Activated CD4-positive, alpha-beta T cell treated with anti-CD3 and anti-CD28 coated beads, Interleukin-2, amount 10 ng/mL, durations not matched to agents 24 days and 14 days (primary cell): Measurements from ENCODE around the gene P2RY14. TPM values are rescaled to one million over a fixed set of nuclear protein-coding genes. Genes with fewer than 3 reads are reported as not detected.
A peak's percentile ranks its signal among the peaks of the same experiment; 100 is the strongest.
"Not testable (repeated sequence)": the region's sequence is repeated elsewhere in the genome, so short reads cannot be mapped to it uniquely, and the experiment has no call there.

Experiments
- DNase-seq: peaks from one replicate; pipeline ENCODE4 v3.0.0; 2022
- H3K27ac Mint-ChIP-seq: one replicate; pipeline ENCODE4 v1.8.0; 2022; ENCODE audit warnings: mild to moderate bottlenecking, mixed read lengths
- H3K27me3 Mint-ChIP-seq: one replicate; pipeline ENCODE4 v1.8.0; 2022; ENCODE audit warnings: mixed read lengths
- H3K36me3 Mint-ChIP-seq: one replicate; pipeline ENCODE4 v1.8.0; 2022; ENCODE audit warnings: low read depth, mild to moderate bottlenecking, mixed read lengths
- H3K4me1 Mint-ChIP-seq: one replicate; pipeline ENCODE4 v1.8.0; 2021; ENCODE audit warnings: mixed read lengths
- H3K4me3 Mint-ChIP-seq: one replicate; pipeline ENCODE4 v1.8.0; 2022; ENCODE audit warnings: mild to moderate bottlenecking, moderate library complexity, mixed read lengths
- H3K9me3 Mint-ChIP-seq: one replicate; pipeline ENCODE4 v1.8.0; 2021; ENCODE audit warnings: mixed read lengths
- intact Hi-C: fragments of 100-400 bp; cut with micrococcal nuclease; formaldehyde crosslinking; loops from one replicate; pipeline ENCODE4 v1.15.1; 2023
- total RNA-seq: library from RNA; stranded (reverse); gene quantifications from 2 replicates; pipeline ENCODE4 v1.2.3, GENCODE V29; 2022

Gene P2RY14
- total RNA-seq, 1 donor from 2014 or later, result 3.0 TPM

DNA sequence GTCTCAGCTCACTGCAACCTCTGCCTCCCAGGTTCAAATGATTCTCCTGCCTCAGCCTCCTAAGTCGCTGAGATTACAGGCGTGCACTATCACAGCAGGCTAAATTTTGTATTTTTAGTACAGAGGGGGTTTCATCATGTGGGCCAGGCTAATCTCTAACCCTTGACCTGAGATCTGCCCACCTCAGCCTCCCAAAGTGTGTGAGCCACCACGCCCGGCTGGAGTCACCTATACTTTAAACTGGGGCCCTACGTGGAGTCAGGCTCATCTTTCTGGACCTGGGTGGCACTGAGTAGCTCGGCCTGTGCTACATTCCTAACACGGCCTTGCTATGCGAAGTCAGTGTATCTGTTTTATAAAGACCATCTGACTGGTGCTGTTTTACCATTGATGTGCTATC, 81.1 kb downstream of the P2RY14 start:
- Mint-ChIP-seq H3K27ac (no peak overlapping the region), H3K27me3 (no peaks in the 10 kb centered on the region), H3K9me3 (peaks cover 5% of the 10 kb centered on the region), H3K36me3 (peaks cover 75% of the 10 kb centered on the region), H3K4me1 (peaks cover 31% of the 10 kb centered on the region), H3K4me3 (no peak overlapping the region)
- DNase-seq, result no peak
- intact Hi-C loops, result no loop called here

GRCh38 chr3:151196434-151196833, 81.9 kb downstream of the P2RY14 start:
- Mint-ChIP-seq H3K36me3 (peaks cover 69% of the 10 kb centered on the region), H3K9me3 (peaks cover 6% of the 10 kb centered on the region), H3K27me3 (no peaks in the 10 kb centered on the region), H3K27ac (peak overlapping the region; percentile 78), H3K4me3 (peak overlapping the region; percentile 58), H3K4me1 (peaks cover 31% of the 10 kb centered on the region)
- intact Hi-C loops, result no loop called here
- no peak for DNase-seq

- no peaks in the 10 kb centered on the region for H3K27me3 Mint-ChIP-seq
- H3K27ac Mint-ChIP-seq, result peak overlapping the region; percentile 78
- peaks cover 12% of the 10 kb centered on the region for H3K9me3 Mint-ChIP-seq
- peaks cover 70% of the 10 kb centered on the region for H3K36me3 Mint-ChIP-seq
- H3K4me3 Mint-ChIP-seq, result no peak overlapping the region
- peaks cover 33% of the 10 kb centered on the region for H3K4me1 Mint-ChIP-seq
- intact Hi-C loops, result no loop called here
- no peak for DNase-seq
These were observed 82.5 kb downstream of the P2RY14 start for GRCh38 chr3:151195826-151196225.

DNA sequence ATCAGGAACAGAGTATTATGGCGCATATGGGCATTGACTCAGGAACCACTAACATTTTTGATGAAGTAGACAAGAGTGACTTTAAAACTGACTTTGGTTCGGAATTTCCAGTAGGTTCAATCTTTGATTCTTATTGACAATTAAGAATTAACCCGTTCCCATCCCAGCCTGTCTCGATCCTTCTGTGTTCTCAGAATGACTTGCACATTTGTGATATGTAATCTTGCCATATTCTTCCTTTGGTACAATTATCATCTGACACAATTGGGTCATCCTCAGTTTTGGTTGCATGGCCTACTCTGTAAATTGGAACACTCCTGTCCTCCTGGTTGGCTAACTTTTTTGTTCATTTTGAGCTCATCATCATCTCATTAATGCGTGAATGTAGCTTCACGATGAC, 85.8 kb downstream of the P2RY14 start:
- Mint-ChIP-seq H3K4me1 (peaks cover 41% of the 10 kb centered on the region), H3K27me3 (no peaks in the 10 kb centered on the region), H3K27ac (peak overlapping the region; percentile 13), H3K9me3 (peaks cover 17% of the 10 kb centered on the region), H3K4me3 (no peak overlapping the region), H3K36me3 (peaks cover 49% of the 10 kb centered on the region)
- intact Hi-C loops, result loop anchor here (1.0 kb wide), 1 partner anchor 9 kb away; no protein-coding TSS in a partner anchor
- no peak for DNase-seq

DNA sequence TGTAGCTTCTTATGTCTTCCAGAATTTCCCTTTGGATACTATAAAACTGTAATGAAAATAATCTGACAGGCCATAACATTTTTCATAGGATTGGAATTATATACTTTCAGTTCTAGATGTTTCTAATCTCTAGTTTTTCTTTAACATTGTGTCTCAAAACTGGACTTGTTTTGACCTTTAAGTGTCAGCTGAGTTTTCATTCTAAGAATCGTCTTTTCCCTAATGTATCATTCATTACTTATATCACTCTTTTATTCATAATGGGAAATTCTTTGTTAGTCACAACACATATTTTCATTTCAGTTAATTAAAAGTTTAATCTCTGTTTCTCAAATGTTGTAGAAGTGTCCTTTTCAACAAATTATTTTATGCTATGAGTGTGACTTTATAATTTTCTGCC, 87.2 kb downstream of the P2RY14 start:
- no peaks in the 10 kb centered on the region for H3K27me3 Mint-ChIP-seq
- DNase-seq, result no peak
- H3K4me1 Mint-ChIP-seq, result peaks cover 42% of the 10 kb centered on the region
- H3K4me3 Mint-ChIP-seq, result peak overlapping the region; percentile 63
- peaks cover 38% of the 10 kb centered on the region for H3K36me3 Mint-ChIP-seq
- H3K9me3 Mint-ChIP-seq, result peaks cover 17% of the 10 kb centered on the region
- peak overlapping the region; percentile 89 for H3K27ac Mint-ChIP-seq
- intact Hi-C loops, result loop anchor here (1.0 to 2.0 kb wide), 3 partner anchors 8 to 36 kb away; partner anchors contain the start of gene GPR171

DNA sequence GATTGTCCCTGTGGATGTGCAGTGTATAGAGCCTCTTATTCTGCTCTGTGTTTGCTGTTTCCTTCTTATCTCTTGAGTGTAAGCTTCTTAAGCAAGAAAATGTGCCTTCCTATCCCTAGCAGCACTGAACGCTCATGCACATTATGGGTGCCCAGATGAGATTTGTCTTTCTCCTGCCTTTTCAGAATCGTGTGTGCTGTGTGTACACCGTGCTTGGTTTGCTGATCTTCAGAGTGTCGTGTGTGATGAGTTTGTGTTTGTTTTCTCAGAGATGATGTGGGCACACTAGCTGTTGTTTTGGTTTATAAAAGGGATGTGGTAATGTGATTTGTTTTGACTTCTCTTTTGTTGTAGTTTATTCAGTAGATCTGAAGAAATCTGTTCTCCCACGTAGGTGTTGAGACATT, 95.1 kb downstream of the P2RY14 start:
- peaks cover 2% of the 10 kb centered on the region for H3K36me3 Mint-ChIP-seq
- intact Hi-C loops, result loop anchor here (1.0 kb wide), 1 partner anchor 9 kb away; no protein-coding TSS in a partner anchor
- no peaks in the 10 kb centered on the region for H3K9me3 Mint-ChIP-seq
- DNase-seq, result peak; percentile 83
- H3K27ac Mint-ChIP-seq, result peak overlapping the region; percentile 85
- H3K4me1 Mint-ChIP-seq, result peaks cover 46% of the 10 kb centered on the region
- H3K4me3 Mint-ChIP-seq, result peak overlapping the region; percentile 74
- H3K27me3 Mint-ChIP-seq, result no peaks in the 10 kb centered on the region

- intact Hi-C loops, result loop anchor here (1.0 kb wide), 1 partner anchor 10 kb away; no protein-coding TSS in a partner anchor
- no peaks in the 10 kb centered on the region for H3K9me3 Mint-ChIP-seq
- peaks cover 43% of the 10 kb centered on the region for H3K4me1 Mint-ChIP-seq
- peak overlapping the region; percentile 85 for H3K27ac Mint-ChIP-seq
- no peak for DNase-seq
- H3K4me3 Mint-ChIP-seq, result peak overlapping the region; percentile 39
- peaks cover 2% of the 10 kb centered on the region for H3K36me3 Mint-ChIP-seq
- no peaks in the 10 kb centered on the region for H3K27me3 Mint-ChIP-seq
These were observed 95.8 kb downstream of the P2RY14 start for GRCh38 chr3:151182349-151183079.

- no peaks in the 10 kb centered on the region for H3K27me3 Mint-ChIP-seq
- H3K4me1 Mint-ChIP-seq, result peaks cover 25% of the 10 kb centered on the region
- intact Hi-C loops, result no loop called here
- peaks cover 4% of the 10 kb centered on the region for H3K36me3 Mint-ChIP-seq
- peaks cover 3% of the 10 kb centered on the region for H3K9me3 Mint-ChIP-seq
- H3K4me3 Mint-ChIP-seq, result no peak overlapping the region
- DNase-seq, result no peak
- no peak overlapping the region for H3K27ac Mint-ChIP-seq
These were observed 100.0 kb downstream of the P2RY14 start for GRCh38 chr3:151178208-151178845.

- intact Hi-C loops, result no loop called here
- peaks cover 34% of the 10 kb centered on the region for H3K4me1 Mint-ChIP-seq
- H3K27me3 Mint-ChIP-seq, result no peaks in the 10 kb centered on the region
- DNase-seq, result no peak
- no peak overlapping the region for H3K27ac Mint-ChIP-seq
- H3K4me3 Mint-ChIP-seq, result no peak overlapping the region
- peaks cover 4% of the 10 kb centered on the region for H3K36me3 Mint-ChIP-seq
- H3K9me3 Mint-ChIP-seq, result peaks cover 3% of the 10 kb centered on the region
These were observed 102.4 kb downstream of the P2RY14 start for GRCh38 chr3:151175952-151176351.

GRCh38 chr3:151174351-151174750, 104.0 kb downstream of the P2RY14 start:
- Mint-ChIP-seq H3K4me1 (peaks cover 41% of the 10 kb centered on the region), H3K27me3 (no peaks in the 10 kb centered on the region), H3K9me3 (peaks cover 3% of the 10 kb centered on the region), H3K27ac (no peak overlapping the region), H3K36me3 (peaks cover 2% of the 10 kb centered on the region), H3K4me3 (no peak overlapping the region)
- DNase-seq, result no peak
- intact Hi-C loops, result no loop called here

GRCh38 chr3:151171145-151171757, 107.1 kb downstream of the P2RY14 start:
- intact Hi-C loops, result loop anchor here (1.0 to 2.0 kb wide), 3 partner anchors 18 to 39 kb away; no protein-coding TSS in a partner anchor
- Mint-ChIP-seq H3K27ac (peak overlapping the region; percentile 92), H3K4me3 (peak overlapping the region; percentile 74), H3K4me1 (peaks cover 47% of the 10 kb centered on the region), H3K9me3 (peaks cover 3% of the 10 kb centered on the region), H3K27me3 (peaks cover under 1% of the 10 kb centered on the region), H3K36me3 (peaks cover 2% of the 10 kb centered on the region)
- peak; percentile 86 for DNase-seq

GRCh38 chr3:151169948-151170679, 108.2 kb downstream of the P2RY14 start:
- H3K9me3 Mint-ChIP-seq, H3K27me3 Mint-ChIP-seq, H3K36me3 Mint-ChIP-seq: not testable (repeated sequence)
- intact Hi-C loops, result loop anchor here (1.0 to 5.0 kb wide), 4 partner anchors 19 to 667 kb away; partner anchors contain the start of gene P2RY13
- peak; percentile 80 for DNase-seq
- peak overlapping the region; percentile 74 for H3K4me3 Mint-ChIP-seq
- H3K4me1 Mint-ChIP-seq, result peaks cover 48% of the 10 kb centered on the region
- H3K27ac Mint-ChIP-seq, result peak overlapping the region; percentile 92

DNA sequence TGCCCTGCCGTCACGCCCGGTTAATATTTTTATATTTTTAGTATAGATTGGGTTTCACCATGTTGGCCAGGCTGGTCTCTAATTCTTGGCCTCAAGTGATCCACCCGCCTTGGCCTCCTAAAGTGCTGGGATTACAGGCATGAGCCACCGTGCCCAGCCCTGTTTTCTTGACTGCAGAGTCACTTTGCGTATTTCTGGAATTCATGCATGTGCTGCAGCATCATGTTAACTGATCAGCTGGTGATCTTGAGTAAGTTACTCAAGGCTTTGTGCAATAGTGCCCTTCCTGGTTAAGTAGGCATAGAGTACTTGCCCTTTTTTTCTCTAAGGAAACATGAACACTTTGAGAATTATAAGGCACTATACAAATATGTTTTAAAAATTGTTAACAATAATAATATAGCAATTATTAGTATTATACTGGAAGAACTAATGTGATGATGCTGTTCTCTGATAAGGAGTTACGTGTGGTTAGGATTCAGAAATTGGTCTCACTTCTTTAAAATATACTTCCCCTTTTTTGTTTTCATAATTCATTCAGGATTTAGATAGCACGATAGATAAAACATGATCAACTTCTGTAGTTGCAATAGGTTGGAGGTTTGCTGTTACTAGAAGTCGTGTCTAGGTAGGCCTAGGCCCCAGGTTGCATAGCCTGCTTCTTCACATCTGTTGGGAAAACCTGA, 108.9 kb downstream of the P2RY14 start:
- no peak for DNase-seq
- H3K4me3 Mint-ChIP-seq, result peak overlapping the region; percentile 44
- H3K36me3 Mint-ChIP-seq, result peaks cover 2% of the 10 kb centered on the region
- intact Hi-C loops, result loop anchor here (5.0 kb wide), 2 partner anchors 158 to 668 kb away; partner anchors contain the start of gene P2RY13
- H3K27me3 Mint-ChIP-seq, result peaks cover 1% of the 10 kb centered on the region
- peak overlapping the region; percentile 92 for H3K27ac Mint-ChIP-seq
- peaks cover 3% of the 10 kb centered on the region for H3K9me3 Mint-ChIP-seq
- H3K4me1 Mint-ChIP-seq, result peaks cover 48% of the 10 kb centered on the region
